ENCODE results near the gene FCHO2.

Gene FCHO2

GRCh38 chr5:73136055-73136562 lies 180.3 kb downstream of the FCHO2 start:
- WGBS (ENCODE audit: extremely low coverage, insufficient coverage, insufficient read length) = no CpG with 5 or more reads among the region's 15 CpGs

GRCh38 chr5:73137563-73138530 lies 182.0 kb downstream of the FCHO2 start:
- H3K14ac ChIP-seq (ENCODE audit: low read length) = no peak overlapping the region
- H2AFZ ChIP-seq (ENCODE audit: insufficient read depth, low read length, poor library complexity) = no peak overlapping the region
- H3K79me1 ChIP-seq (ENCODE audit: low read length) = peaks cover 9% of the 10 kb centered on the region
- H2BK12ac ChIP-seq (ENCODE audit: low read length) = peak overlapping the region; percentile 3
- no peak overlapping the region for H3K4me3 ChIP-seq (ENCODE audit: low read depth, low read length)
- H3K4ac ChIP-seq (ENCODE audit: low read depth, low read length) = no peak overlapping the region
- H3K27me3 ChIP-seq (ENCODE audit: insufficient read depth, low read length) = no peaks in the 10 kb centered on the region
- DNase-seq = no peak
- no CpG with 5 or more reads among the region's 10 CpGs for WGBS (ENCODE audit: extremely low coverage, insufficient coverage, insufficient read length)
- no peak overlapping the region for H3K4me2 ChIP-seq (ENCODE audit: low read length)
- H3K4me1 ChIP-seq (ENCODE audit: control insufficient read depth in 1 of 2, insufficient read depth in 2 of 2, low read length in 2 of 2) = peaks cover 16 to 24% of the 10 kb centered on the region in 2 experiments
- H4K91ac ChIP-seq (ENCODE audit: low read depth, low read length) = no peak overlapping the region
- H3K79me2 ChIP-seq (ENCODE audit: control insufficient read depth, insufficient read depth, low read length, poor library complexity) = no peaks in the 10 kb centered on the region
- H3K36me3 ChIP-seq (ENCODE audit: control insufficient read depth in 1 of 2, insufficient read depth in 2 of 2, low read length in 2 of 2) = no peaks in the 10 kb centered on the region
- H2BK5ac ChIP-seq (ENCODE audit: low read depth, low read length, poor library complexity) = no peak overlapping the region
- H3K27ac ChIP-seq (ENCODE audit: low read depth, low read length) = no peak overlapping the region
- no peak overlapping the region for H4K8ac ChIP-seq (ENCODE audit: low read depth, low read length)
- H3K9me3 ChIP-seq (ENCODE audit: insufficient read depth, low read depth, low read length) = no peaks in the 10 kb centered on the region
- H3K23ac ChIP-seq (ENCODE audit: low read length) = no peak overlapping the region
- H2AK5ac ChIP-seq (ENCODE audit: low read length) = no peak overlapping the region
- H2BK120ac ChIP-seq (ENCODE audit: insufficient read depth, low read length, poor library complexity) = no peak overlapping the region
- H4K12ac ChIP-seq (ENCODE audit: low read depth, low read length) = no peak overlapping the region
- H3K18ac ChIP-seq (ENCODE audit: low read length) = no peak overlapping the region
- no peak overlapping the region for H3K9ac ChIP-seq (ENCODE audit: low read length)

More at GRCh38 chr5:73136055-73136562, 180.3 kb downstream of the FCHO2 start:
- H3K18ac ChIP-seq (ENCODE audit: low read length) = no peak overlapping the region
- H3K9ac ChIP-seq (ENCODE audit: low read length) = no peak overlapping the region
- H2AFZ ChIP-seq (ENCODE audit: insufficient read depth, low read length, poor library complexity) = no peak overlapping the region
- H2BK12ac ChIP-seq (ENCODE audit: low read length) = no peak overlapping the region
- H3K4me1 ChIP-seq (ENCODE audit: control insufficient read depth in 1 of 2, insufficient read depth in 2 of 2, low read length in 2 of 2) = peaks cover 16 to 24% of the 10 kb centered on the region in 2 experiments
- peak overlapping the region; percentile 46 for H4K91ac ChIP-seq (ENCODE audit: low read depth, low read length)
- H2BK120ac ChIP-seq (ENCODE audit: insufficient read depth, low read length, poor library complexity) = no peak overlapping the region
- H2AK5ac ChIP-seq (ENCODE audit: low read length) = no peak overlapping the region
- no peak overlapping the region for H2BK5ac ChIP-seq (ENCODE audit: low read depth, low read length, poor library complexity)
- H3K23ac ChIP-seq (ENCODE audit: low read length) = no peak overlapping the region
- H4K12ac ChIP-seq (ENCODE audit: low read depth, low read length) = no peak overlapping the region
- no peaks in the 10 kb centered on the region for H3K36me3 ChIP-seq (ENCODE audit: control insufficient read depth in 1 of 2, insufficient read depth in 2 of 2, low read length in 2 of 2)
- peak overlapping the region; percentile 4 for H3K4me2 ChIP-seq (ENCODE audit: low read length)
- H3K27ac ChIP-seq (ENCODE audit: low read depth, low read length) = peak overlapping the region; percentile 63
- H3K14ac ChIP-seq (ENCODE audit: low read length) = peak overlapping the region; percentile 6
- no peaks in the 10 kb centered on the region for H3K9me3 ChIP-seq (ENCODE audit: insufficient read depth, low read depth, low read length)
- peaks cover 9% of the 10 kb centered on the region for H3K79me1 ChIP-seq (ENCODE audit: low read length)
- no peak overlapping the region for H3K4me3 ChIP-seq (ENCODE audit: low read depth, low read length)
- no peak overlapping the region for H3K4ac ChIP-seq (ENCODE audit: low read depth, low read length)
- H3K79me2 ChIP-seq (ENCODE audit: control insufficient read depth, insufficient read depth, low read length, poor library complexity) = no peaks in the 10 kb centered on the region
- DNase-seq = no peak
- H4K8ac ChIP-seq (ENCODE audit: low read depth, low read length) = no peak overlapping the region
- H3K27me3 ChIP-seq (ENCODE audit: insufficient read depth, low read length) = no peaks in the 10 kb centered on the region

- WGBS (ENCODE audit: extremely low coverage, insufficient coverage, insufficient read length) = no CpG with 5 or more reads among the region's 3 CpGs
- no peaks in the 10 kb centered on the region for H3K27me3 ChIP-seq (ENCODE audit: insufficient read depth, low read length)
- H3K14ac ChIP-seq (ENCODE audit: low read length) = no peak overlapping the region
- H3K79me1 ChIP-seq (ENCODE audit: low read length) = peaks cover 9% of the 10 kb centered on the region
- H2BK12ac ChIP-seq (ENCODE audit: low read length) = no peak overlapping the region
- H4K91ac ChIP-seq (ENCODE audit: low read depth, low read length) = no peak overlapping the region
- H3K18ac ChIP-seq (ENCODE audit: low read length) = no peak overlapping the region
- H3K23ac ChIP-seq (ENCODE audit: low read length) = no peak overlapping the region
- no peak overlapping the region for H4K12ac ChIP-seq (ENCODE audit: low read depth, low read length)
- no peaks in the 10 kb centered on the region for H3K79me2 ChIP-seq (ENCODE audit: control insufficient read depth, insufficient read depth, low read length, poor library complexity)
- DNase-seq = no peak
- no peak overlapping the region for H3K4me2 ChIP-seq (ENCODE audit: low read length)
- no peak overlapping the region for H2BK120ac ChIP-seq (ENCODE audit: insufficient read depth, low read length, poor library complexity)
- H3K36me3 ChIP-seq (ENCODE audit: control insufficient read depth in 1 of 2, insufficient read depth in 2 of 2, low read length in 2 of 2) = no peaks in the 10 kb centered on the region
- no peak overlapping the region for H4K8ac ChIP-seq (ENCODE audit: low read depth, low read length)
- H3K4me3 ChIP-seq (ENCODE audit: low read depth, low read length) = no peak overlapping the region
- no peak overlapping the region for H2AFZ ChIP-seq (ENCODE audit: insufficient read depth, low read length, poor library complexity)
- H3K4ac ChIP-seq (ENCODE audit: low read depth, low read length) = no peak overlapping the region
- no peak overlapping the region for H2AK5ac ChIP-seq (ENCODE audit: low read length)
- no peak overlapping the region for H3K9ac ChIP-seq (ENCODE audit: low read length)
- peaks cover 16 to 24% of the 10 kb centered on the region in 2 experiments for H3K4me1 ChIP-seq (ENCODE audit: control insufficient read depth in 1 of 2, insufficient read depth in 2 of 2, low read length in 2 of 2)
- H3K9me3 ChIP-seq (ENCODE audit: insufficient read depth, low read depth, low read length) = no peaks in the 10 kb centered on the region
- H3K27ac ChIP-seq (ENCODE audit: low read depth, low read length) = no peak overlapping the region
- H2BK5ac ChIP-seq (ENCODE audit: low read depth, low read length, poor library complexity) = no peak overlapping the region
These were observed 183.6 kb downstream of the FCHO2 start for GRCh38 chr5:73139485-73139884.

Measured in trophoblast cell (in vitro differentiated cells and primary cell).